HepG2 (cell line): ENCODE data around the gene TP63. TPM values are rescaled to one million over a fixed set of nuclear protein-coding genes. Genes with fewer than 3 reads are reported as not detected.

Source experiments
- ATAC-seq: fragments of 200-7000 bp; cut with Tn5 transposase; 3 replicates; pipeline ENCODE4 v1.9.1; 2020; ENCODE audit warnings: mild to moderate bottlenecking, moderate library complexity
- BruUV-seq: library from RNA; stranded (reverse); fragments of 400-500 nt; replicated peaks from 2 replicates; lab custom pipeline; 2021; lab: Mats Ljungman, UMichigan
- CTCF ChIA-PET: fragments of 300-600 bp; formaldehyde crosslinking; extraction: SDS; loops from one replicate; lab custom pipeline; 2021; ENCODE audit warnings: low total read pairs, inconsistent platforms, low intra/inter-chr PET ratio; lab: Yijun Ruan, JAX
- POLR2A ChIA-PET: fragments of 350-600 bp; sonication (Branson Sonifier 250); formaldehyde crosslinking; loops from one replicate; lab custom pipeline; 2020; ENCODE audit warnings: antibody characterized with exemption, inconsistent platforms; lab: Yijun Ruan, JAX
- DNase-seq: peaks from one replicate; pipeline ENCODE4 v3.0.0-alpha.2; 2015; ENCODE audit warnings: low spot score
- FAIRE-seq: peaks from 3 replicates; lab custom pipeline; 2011; peaks lifted over from hg19 to GRCh38; lab: Jason Lieb, UNC
- H2AFZ ChIP-seq: one replicate; pipeline ENCODE4 v1.6.1; 2011; ENCODE audit warnings: low read length, inconsistent platforms
- H3K27ac ChIP-seq: fragments of 300-600 bp; 3 replicates; pipeline ENCODE4 v1.8.0; 2011; ENCODE audit warnings: mixed run types, mild to moderate bottlenecking, mixed read lengths, low read length, inconsistent platforms; ENCODE audit not compliant: insufficient read depth; ENCODE audit errors: extremely low read length
- H3K27me3 ChIP-seq, 2 experiments: fragments of 200-600 bp in 1 of 2; 2 replicates in 1 of 2; 3 replicates in 1 of 2; pipeline versions ENCODE4 v1.6.0 to v1.8.0; 2011; ENCODE audit warnings: low read length in 2 of 2, mild to moderate bottlenecking in 2 of 2, moderate library complexity in 2 of 2, inconsistent platforms in 1 of 2; ENCODE audit not compliant: insufficient read depth in 2 of 2, control insufficient read depth in 1 of 2
- H3K36me3 ChIP-seq, 2 experiments: fragments of 200-600 bp in 1 of 2; replicated peaks in 1 of 2; 2 replicates in 1 of 2; 3 replicates in 1 of 2; pipeline versions ENCODE4 v1.5.1 to v1.8.0; 2011; ENCODE audit warnings: low read length in 2 of 2, inconsistent platforms in 1 of 2; ENCODE audit not compliant: insufficient read depth in 2 of 2, control insufficient read depth in 1 of 2
- H3K4me1 ChIP-seq: 2 replicates; pipeline ENCODE4 v1.5.1; 2012; ENCODE audit warnings: low read length, inconsistent platforms; ENCODE audit not compliant: insufficient read depth
- H3K4me2 ChIP-seq: 2 replicates; pipeline ENCODE4 v1.6.0; 2011; ENCODE audit warnings: low read depth, low read length, inconsistent platforms
- H3K4me3 ChIP-seq, 3 experiments: fragments of 200-600 bp in 1 of 3; sonication (generic), shearing (Covaris generic) in 1 of 3; replicated peaks in 1 of 3; 2 replicates each; pipeline ENCODE4 v1.5.1; 2011 to 2016; ENCODE audit warnings: low read length in 3 of 3, inconsistent platforms in 2 of 3, low read depth in 2 of 3, mild to moderate bottlenecking in 2 of 3, control low read depth in 1 of 3, mixed read lengths in 1 of 3; ENCODE audit not compliant: insufficient read depth in 1 of 3
- H3K79me2 ChIP-seq: one replicate; pipeline ENCODE4 v1.6.1; 2011; ENCODE audit warnings: low read length, inconsistent platforms; ENCODE audit not compliant: insufficient read depth
- H3K9ac ChIP-seq: 2 replicates; pipeline ENCODE4 v1.6.0; 2011; ENCODE audit warnings: mild to moderate bottlenecking, low read depth, low read length, inconsistent platforms; ENCODE audit not compliant: insufficient read depth
- H3K9me3 ChIP-seq: 2 replicates; pipeline ENCODE4 v1.5.1; 2012; ENCODE audit warnings: mild to moderate bottlenecking, low read length
- H4K20me1 ChIP-seq: 2 replicates; pipeline ENCODE4 v1.6.0; 2011; ENCODE audit warnings: inconsistent platforms, mild to moderate bottlenecking, low read length, moderate library complexity; ENCODE audit not compliant: insufficient read depth
- EED ChIP-seq: sonication (generic); formaldehyde crosslinking; IDR thresholded peaks from 2 replicates; pipeline ENCODE4 v1.5.0; 2020; ENCODE audit warnings: mild to moderate bottlenecking, missing genetic modification reagents
- GLI4 ChIP-seq: sonication (generic); formaldehyde crosslinking; IDR thresholded peaks from 2 replicates; pipeline ENCODE4 v1.5.1; 2020; ENCODE audit warnings: missing genetic modification reagents, mild to moderate bottlenecking, moderate library complexity, borderline replicate concordance
- IRF1 ChIP-seq: sonication (generic); formaldehyde crosslinking; IDR thresholded peaks from 2 replicates; pipeline ENCODE4 v1.4.0; 2020; ENCODE audit warnings: low read depth, mild to moderate bottlenecking, missing genetic modification reagents
- KLF9 ChIP-seq: IDR thresholded peaks from 2 replicates; pipeline ENCODE4 v1.6.1; 2016; ENCODE audit warnings: low read depth
- MLX ChIP-seq: IDR thresholded peaks from 2 replicates; pipeline ENCODE4 v1.6.1; 2016
- MXI1 ChIP-seq: IDR thresholded peaks from 3 replicates; pipeline ENCODE4 v1.6.1; 2012; ENCODE audit warnings: low read depth, low read length, inconsistent platforms, borderline replicate concordance
- NFAT5 ChIP-seq: sonication (generic); formaldehyde crosslinking; IDR thresholded peaks from 2 replicates; pipeline ENCODE4 v1.4.0; 2020; ENCODE audit warnings: missing genetic modification reagents
- PRDM4 ChIP-seq: sonication (generic); formaldehyde crosslinking; IDR thresholded peaks from 2 replicates; pipeline ENCODE4 v1.9.0; 2021; ENCODE audit warnings: missing genetic modification reagents, borderline replicate concordance
- RORA ChIP-seq: sonication (generic); formaldehyde crosslinking; IDR thresholded peaks from 2 replicates; pipeline ENCODE4 v1.5.0; 2020; ENCODE audit warnings: mild to moderate bottlenecking, missing genetic modification reagents, moderate library complexity
- SIN3A ChIP-seq: IDR thresholded peaks from 2 replicates; pipeline ENCODE4 v1.6.1; 2011; ENCODE audit warnings: low read depth, mild to moderate bottlenecking, control low read depth, low read length, borderline replicate concordance
- SRY ChIP-seq: sonication (generic); formaldehyde crosslinking; IDR thresholded peaks from 2 replicates; pipeline ENCODE4 v1.8.0; 2022; ENCODE audit warnings: mild to moderate bottlenecking, missing genetic modification reagents
- U2AF2 ChIP-seq: fragments of 200-400 bp; formaldehyde crosslinking; IDR thresholded peaks from 2 replicates; pipeline ENCODE4 v1.6.1; 2017; ENCODE audit warnings: low read depth, mild to moderate bottlenecking, low read length
- ZFYVE20 ChIP-seq: sonication (generic); formaldehyde crosslinking; IDR thresholded peaks from 2 replicates; pipeline ENCODE4 v1.8.0; 2023; ENCODE audit warnings: low read depth, mild to moderate bottlenecking, moderate library complexity, missing genetic modification reagents, borderline replicate concordance
- ZNF225 ChIP-seq: sonication (generic); formaldehyde crosslinking; IDR thresholded peaks from 2 replicates; pipeline ENCODE4 v1.4.0; 2020; ENCODE audit warnings: mild to moderate bottlenecking, missing genetic modification reagents
- ZNF746 ChIP-seq: sonication (generic); formaldehyde crosslinking; IDR thresholded peaks from 2 replicates; pipeline ENCODE4 v1.8.0; 2022; ENCODE audit warnings: mild to moderate bottlenecking, missing genetic modification reagents
- WGBS: methylation state at CpG from one replicate; pipeline ENCODE4 v1.1.6; 2017; ENCODE audit warnings: low lambda C conversion rate; 5-methylcytosine and 5-hydroxymethylcytosine counted together
- in situ Hi-C: cut with HindIII; loops from 2 replicates; pipeline ENCODE4 v1.10.0; 2017; ENCODE audit warnings: low pct_unique_long_range_greater_than_20kb; ENCODE audit not compliant: extremely low pct_ligation_motif_present
- intact Hi-C: fragments of 100-400 bp; cut with micrococcal nuclease; formaldehyde crosslinking; loops from one replicate; pipeline ENCODE4 v1.10.0; 2022; ENCODE audit not compliant: unreplicated experiment
- polyA plus RNA-seq, 8 experiments: library from polyadenylated mRNA; depleted of rRNA in 3 of 8; stranded (reverse) in 7 of 8; unstranded in 1 of 8; fragments of >200 nt; fragmentation: Illumina TruSeq in 4 of 8; extraction: Trizol in 4 of 8; gene quantifications; 2 replicates each; pipeline versions ENCODE4 v1.2.1 to v1.2.3, GENCODE V29; 2011 to 2016; ENCODE audit warnings: low read depth in 4 of 8, missing spikeins in 1 of 8, mixed read lengths in 1 of 8; ENCODE audit not compliant: insufficient read depth in 1 of 8
- total RNA-seq, 5 experiments: library from RNA; depleted of rRNA; stranded (reverse); fragments of >200 nt; fragmentation: Illumina TruSeq; extraction: Trizol; gene quantifications; 2 replicates each; pipeline ENCODE4 v1.2.3, GENCODE V29; 2016; ENCODE audit warnings: low read depth in 1 of 5

The TP63 gene
- total and polyA plus RNA-seq, 2 of the 13 experiments (the other 11 are each of a cell fraction or from before 2014, with no cell fraction given) = not detected

GRCh38 chr3:189890496-189890895, 259.3 kb downstream of the TP63 start:
- no peaks in the 10 kb centered on the region for H3K27me3 ChIP-seq
- no TSS peak for BruUV-seq
- H3K4me1 ChIP-seq = no peaks in the 10 kb centered on the region
- FAIRE-seq (no peak), DNase-seq (no peak), ATAC-seq (no peak)
- POLR2A ChIA-PET = no interaction called here
- no peak overlapping the region for H3K9ac ChIP-seq
- H2AFZ ChIP-seq = no peak overlapping the region
- 20% methylated on average over 4 of the region's 4 CpGs for WGBS
- H3K4me2 ChIP-seq = no peak overlapping the region
- in situ Hi-C loops (no loop called here), intact Hi-C loops (no loop called here)
- H3K27ac ChIP-seq = no peak overlapping the region
- no peaks in the 10 kb centered on the region for H4K20me1 ChIP-seq
- H3K36me3 ChIP-seq = no peaks in the 10 kb centered on the region
- CTCF ChIA-PET = no interaction called here
- H3K79me2 ChIP-seq = no peaks in the 10 kb centered on the region
- H3K4me3 ChIP-seq = no peak overlapping the region
- H3K9me3 ChIP-seq = no peaks in the 10 kb centered on the region
- TF ChIP-seq KLF9 (CRISPR knock-in tag) = no peak
- no peak for TF ChIP-seq SIN3A
- no peak for TF ChIP-seq ZNF746
- no peak for TF ChIP-seq MLX (CRISPR knock-in tag)
- TF ChIP-seq EED = no peak
- TF ChIP-seq IRF1 (CRISPR knock-in tag) = no peak
- TF ChIP-seq PRDM4 = no peak
- TF ChIP-seq U2AF2 = no peak
- TF ChIP-seq GLI4 (CRISPR knock-in tag) = no peak
- TF ChIP-seq ZFYVE20 = no peak
- no peak for TF ChIP-seq RORA (CRISPR knock-in tag)
- no peak for TF ChIP-seq ZNF225
- no peak for TF ChIP-seq MXI1
- no peak for TF ChIP-seq NFAT5 (CRISPR knock-in tag)
- no peak for TF ChIP-seq SRY (CRISPR knock-in tag)
